GM18519 (cell line): ENCODE data around the gene UBA1.

ENCODE experiments used
- ATAC-seq: cut with Tn5 transposase; IDR thresholded peaks from one replicate; pipeline ENCODE4 v1.9.1; 2021; ENCODE audit warnings: mild to moderate bottlenecking, moderate library complexity; ENCODE audit not compliant: unreplicated experiment, low FRiP score

Gene UBA1

DNA sequence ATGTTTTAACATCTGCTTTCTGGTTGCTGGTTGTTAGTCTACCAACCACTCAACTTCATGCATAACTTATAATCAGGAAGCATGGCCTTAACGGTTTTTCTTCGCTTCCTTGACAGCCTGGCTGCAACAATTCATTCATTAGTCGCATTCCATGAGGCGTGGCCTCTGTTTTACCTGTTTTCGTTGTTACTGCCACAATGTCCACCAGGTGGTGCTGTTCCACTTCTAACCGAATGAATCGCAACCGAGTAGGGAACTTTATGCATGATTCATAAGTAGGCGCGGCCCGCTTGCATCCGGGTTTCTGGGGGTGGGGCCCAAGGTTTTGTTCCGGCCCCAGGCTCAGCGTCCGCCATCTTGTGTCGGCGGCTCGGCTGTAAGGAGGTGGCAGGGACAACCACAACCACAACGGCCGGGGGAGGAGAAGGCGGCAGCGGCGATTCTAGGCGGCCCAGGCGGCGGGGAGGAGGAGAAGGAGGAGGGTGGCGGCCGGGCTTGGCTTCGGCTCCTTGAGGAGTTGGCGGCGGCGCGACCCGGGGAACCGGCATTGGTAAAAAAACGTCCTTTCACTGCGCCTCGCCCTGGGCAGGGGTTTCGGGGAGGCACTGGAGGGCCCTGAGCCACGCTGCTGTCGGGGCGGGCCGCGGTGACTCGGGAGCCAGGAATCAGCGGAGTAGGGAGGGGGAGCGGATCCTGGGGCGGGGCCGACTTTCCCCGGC, at the start of gene UBA1:
UBA1 (plus strand) TSS at position 355 of the 719 bp plus-strand sequence. CDS start 4,974 bp downstream, outside the sequence.
- no peak for ATAC-seq

DNA sequence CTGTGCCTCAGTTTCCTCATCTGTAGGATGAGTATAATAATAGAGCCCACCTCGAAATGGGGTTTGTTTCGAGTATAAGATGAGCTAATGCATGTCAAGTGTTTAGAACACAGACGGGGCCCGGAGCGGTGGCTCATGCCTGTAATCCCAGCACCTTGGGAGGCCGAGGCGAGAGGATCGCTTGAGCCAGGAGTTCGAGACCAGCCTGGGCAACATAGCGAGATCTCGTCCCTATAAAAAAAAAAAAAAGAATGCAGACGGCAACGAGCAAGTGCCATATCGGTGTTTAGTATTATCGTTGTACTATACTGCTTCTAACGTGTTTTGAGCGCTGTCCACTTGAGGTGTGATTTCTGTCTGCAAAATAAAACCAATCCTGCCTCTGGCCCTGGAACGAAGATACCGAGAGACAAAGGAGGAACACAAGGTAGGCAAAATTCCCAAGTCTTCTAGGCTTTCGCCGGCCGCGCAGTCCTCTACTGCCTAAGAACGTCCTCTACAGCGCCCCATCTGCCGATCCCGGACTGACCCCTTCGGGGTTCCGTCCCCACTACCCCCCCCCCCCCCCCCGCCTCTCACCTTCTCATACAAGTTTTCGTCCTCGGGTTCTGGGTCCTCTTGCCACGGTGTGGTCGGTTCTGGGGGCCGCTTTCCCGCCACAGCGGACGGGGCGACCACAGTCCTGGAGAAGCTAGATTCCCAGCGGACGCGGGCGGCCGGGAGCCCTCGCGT, 49.6 kb upstream of the UBA1 start:
- ATAC-seq = peak; percentile 6

DNA sequence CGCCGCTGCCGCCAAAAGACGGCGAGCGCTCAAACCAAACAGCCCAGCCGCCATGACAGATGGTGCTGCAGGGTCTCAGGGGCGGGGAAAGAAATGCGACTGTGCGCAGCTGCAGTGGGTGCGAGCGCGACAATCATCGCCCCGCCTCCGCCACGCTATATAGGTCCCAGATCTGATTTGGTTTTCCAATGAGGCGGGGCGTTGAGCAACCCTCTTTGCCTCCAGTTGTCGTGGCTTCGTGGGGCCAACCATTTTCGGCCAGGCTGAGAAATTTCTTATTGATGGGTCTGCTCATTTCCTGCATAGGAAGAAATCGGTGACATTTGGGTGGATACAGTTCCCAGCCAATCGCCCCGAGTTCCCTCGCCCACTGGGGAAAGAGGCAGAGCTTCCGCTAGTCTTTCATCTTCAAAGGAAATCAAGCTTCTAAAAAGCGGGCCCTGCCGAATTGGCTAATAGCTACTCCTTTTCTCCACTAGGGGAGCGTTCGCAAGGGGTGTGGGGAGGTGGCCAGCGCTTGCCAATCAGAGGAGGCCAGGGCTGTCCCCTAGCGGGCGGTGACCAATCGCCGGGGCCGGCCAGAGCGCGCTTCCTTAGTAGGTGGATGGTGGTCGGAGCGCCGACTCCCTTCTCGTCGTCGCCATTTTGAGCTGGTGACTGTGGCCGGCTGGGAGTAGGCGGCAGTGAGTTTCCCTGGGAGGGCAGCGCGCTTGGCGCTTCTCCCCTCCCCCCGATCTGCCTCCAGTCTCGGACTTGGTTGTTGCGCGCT, 48.8 kb upstream of the UBA1 start, which contains the start of the genes NDUFB11 and RBM10:
NDUFB11 (minus strand) TSS at position 77 of the 769 bp plus-strand sequence; CDS start at position 54, 23 bp downstream.
RBM10 (plus strand) TSS at position 596 of the 769 bp plus-strand sequence. CDS start 2,261 bp downstream, outside the sequence.
- peak; percentile 83 for ATAC-seq

DNA sequence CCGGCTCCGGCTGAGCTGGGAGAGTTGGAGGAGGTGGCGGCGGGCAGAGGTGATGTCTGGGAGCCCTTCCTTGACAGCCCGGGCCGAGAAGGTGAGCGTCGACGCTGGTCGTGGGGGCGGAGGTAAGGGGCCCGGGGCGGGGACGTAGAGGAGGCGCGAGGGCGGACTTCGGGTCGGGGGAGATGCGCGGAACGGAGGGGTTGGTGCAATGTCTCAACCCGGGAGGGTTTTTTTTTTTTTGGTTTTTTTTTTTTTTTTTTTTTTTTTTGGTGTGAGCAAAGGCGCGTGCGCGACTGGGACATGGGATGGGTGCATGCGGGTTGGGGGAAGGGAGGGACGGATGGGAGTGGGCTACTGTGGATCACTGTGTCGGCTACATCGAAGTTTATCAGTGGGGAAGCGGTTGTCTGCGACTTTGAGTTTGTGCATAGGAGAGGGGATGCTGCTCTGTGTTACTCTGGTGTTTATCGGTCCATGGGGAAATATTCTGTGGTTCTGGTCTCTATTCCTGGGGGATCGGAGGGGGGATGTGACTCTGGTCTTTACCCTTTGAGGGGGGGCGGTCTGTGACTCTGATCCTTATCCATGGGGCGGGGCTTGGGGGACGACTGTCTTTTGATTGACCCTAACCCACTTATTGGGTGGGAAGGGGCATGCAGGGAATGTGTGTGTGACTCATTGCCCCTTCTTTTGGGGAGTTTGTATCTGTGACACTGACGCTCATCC, 48.1 kb upstream of the UBA1 start:
- ATAC-seq = no peak

DNA sequence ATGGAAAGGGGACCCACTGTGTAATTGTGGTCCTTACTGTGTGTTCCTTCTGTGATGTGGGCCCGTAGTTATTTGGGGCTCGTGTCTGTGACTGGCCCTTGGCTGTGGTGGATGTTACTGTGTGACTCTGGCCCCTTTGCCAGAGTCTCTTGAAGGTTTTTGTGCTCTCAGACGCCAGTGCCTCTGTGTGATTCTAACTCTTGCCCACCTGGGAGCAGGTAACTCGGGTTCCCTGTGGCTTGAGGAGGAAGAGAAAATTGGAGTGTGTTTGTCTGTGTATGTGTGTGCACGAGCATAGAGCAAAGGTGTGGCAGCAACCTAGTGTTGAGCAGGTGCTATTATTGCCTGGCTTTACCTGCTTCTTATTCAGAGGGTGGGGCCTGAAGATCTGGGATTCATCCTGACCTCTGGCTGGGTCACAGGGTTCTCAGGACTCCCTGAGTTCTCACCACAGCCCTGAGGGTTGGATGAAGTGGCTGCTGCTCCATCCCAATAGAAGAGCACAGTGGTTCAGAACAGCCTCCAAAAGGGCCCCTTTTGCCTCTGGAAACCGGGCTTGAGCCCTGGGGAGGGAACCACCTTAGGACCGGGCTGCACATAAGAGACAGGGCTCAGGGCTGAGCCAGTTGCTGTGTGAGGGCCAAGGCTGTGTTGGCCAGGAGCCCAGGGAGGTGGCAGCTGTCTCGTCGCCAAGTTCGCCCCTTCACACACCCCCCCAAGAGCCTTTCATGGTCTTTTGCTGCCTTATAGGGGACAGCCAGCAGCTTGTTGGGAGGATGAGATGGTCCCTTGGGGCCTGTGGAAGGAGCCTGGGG, 47.3 kb upstream of the UBA1 start:
- no peak for ATAC-seq

DNA sequence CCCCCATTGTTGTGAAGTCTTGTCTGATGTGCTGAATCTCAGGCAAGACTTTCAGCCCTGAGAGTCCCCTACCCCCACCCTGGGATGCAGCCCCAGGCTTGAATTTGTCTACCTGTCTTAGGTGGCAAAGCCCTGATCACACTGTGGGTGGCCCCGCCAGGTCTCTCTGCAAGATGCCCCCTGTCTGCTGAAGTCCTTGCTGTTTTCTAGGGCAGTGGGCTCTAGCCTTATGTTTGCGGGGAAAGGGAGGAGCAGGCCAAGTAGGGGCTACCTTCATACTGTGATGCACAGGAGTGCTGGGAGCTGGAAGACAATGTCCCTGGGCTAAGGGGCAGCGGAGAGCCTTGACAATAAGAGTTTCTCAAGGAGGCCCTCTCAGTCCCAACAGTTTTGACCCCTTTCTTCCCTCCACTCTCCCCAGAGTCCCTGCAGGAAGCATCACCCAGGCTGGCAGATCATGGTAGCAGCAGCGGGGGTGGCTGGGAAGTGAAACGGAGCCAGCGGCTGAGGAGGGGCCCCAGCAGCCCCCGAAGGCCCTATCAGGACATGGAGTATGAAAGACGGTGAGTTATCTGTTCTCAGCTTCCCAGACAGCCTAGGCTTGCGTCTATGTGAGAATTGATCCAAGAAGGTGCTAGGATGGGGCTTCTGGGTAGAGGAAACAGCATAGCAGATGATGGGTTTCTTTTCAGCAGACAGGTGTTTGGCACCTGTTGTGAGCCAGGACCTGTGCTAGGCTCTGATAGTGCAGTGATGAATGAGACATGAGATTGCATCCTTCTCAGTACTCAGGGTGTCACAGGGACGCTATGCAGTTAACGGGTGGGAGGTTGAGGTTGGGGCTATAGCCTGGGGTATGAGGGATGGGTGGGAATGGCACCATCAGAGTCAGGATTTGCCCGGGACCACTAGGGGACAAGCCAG, 46.4 kb upstream of the UBA1 start:
- ATAC-seq = no peak

DNA sequence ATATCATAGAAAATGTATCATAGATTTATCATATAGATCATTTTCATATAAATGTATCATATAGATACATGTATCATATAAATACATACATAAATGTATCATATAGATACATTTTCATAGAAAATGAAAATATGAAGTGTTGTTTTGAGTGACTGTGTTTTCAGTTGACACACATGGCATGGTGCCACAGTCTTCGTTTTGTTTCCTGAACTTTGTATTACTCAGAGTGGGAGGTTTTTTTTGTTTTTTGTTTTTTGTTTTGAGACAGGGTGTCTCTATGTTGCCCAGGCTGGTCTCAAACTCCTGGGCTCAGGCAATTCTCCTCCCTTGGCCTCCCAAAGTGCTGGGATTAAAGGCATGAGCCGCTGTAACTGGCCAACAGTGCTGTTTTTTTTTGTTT, 44.7 kb upstream of the UBA1 start:
- ATAC-seq = no peak

DNA sequence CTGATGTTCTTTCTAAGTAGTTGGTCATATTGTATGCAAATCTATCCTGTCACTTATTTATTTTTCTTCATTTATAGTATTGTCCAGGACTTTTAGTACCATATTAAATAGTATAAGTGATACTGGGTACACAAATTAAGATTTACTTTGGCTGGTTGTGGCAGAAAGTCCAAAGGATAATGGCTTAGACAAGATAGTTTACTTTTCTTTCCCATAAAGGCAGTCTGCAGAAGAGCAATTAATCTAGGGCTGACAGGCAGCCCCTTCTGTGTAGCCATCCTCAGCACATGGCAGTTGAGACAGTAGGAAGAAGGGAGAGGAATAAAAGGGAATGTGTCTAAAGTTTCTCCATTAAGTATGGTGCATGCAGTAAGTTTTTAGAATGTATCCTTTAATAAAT, 42.2 kb upstream of the UBA1 start:
- no peak for ATAC-seq

DNA sequence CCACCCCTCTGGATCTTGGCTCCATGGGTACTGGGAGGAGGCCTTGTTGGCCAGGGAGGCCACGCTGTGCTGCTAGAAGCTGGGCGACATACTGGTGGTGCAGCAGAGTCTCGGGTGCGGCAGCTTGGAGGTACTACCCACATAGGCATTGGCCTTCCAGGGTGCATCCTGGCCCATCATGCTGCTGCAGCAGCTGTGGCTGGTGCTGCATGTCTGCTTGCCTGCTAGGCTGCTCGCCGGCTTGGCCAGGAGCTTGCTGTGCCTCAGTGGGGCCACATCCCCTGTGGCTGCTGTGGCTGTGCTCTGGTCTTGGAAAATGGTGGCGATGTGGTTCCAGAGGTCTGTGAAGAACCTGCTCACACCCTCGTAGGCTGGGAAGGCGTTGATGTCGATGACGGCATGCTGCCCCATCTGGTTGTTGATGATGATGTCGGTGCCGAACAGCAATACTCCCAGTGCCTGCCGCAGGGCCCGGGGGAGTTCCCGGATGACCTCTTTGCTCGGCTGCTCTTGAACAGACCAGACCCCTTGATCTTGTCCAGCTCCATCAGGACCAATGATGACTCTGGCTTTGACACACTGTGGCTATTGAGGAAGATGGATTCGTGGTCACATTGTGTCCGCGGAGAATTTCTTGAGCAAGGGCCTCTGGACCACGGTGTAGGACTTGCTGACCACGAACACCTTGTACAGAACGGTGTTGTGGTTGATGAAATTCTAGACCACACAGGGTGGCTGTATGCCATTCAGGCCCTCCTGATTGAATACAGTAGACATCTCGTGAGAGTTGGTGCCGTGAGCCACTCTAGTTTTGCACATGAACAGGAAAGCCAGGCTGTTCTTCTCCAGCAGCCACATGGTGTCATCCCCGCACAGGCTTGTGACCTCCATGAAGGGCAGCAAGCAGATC, 36.8 kb upstream of the UBA1 start:
- no peak for ATAC-seq

DNA sequence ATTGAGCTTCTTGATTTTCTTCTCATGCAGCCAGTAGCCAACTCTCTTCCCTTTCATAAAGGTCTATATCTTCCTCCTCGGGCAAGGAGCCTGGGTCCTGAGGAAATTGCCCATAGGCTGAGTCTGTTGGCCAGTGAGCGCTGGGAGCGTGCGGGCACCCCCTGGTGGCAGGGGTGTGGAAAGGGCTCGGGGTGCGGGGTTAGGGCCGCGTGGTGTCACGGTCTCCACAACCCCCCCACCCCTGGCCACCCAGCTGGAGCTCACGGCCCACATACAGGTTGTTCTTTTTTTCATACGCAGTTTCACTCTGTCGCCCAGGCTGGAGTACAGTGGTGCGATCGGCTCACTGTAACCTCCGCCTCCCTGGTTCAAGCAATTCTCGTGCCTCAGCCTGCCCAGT, 35.5 kb upstream of the UBA1 start:
- no peak for ATAC-seq

DNA sequence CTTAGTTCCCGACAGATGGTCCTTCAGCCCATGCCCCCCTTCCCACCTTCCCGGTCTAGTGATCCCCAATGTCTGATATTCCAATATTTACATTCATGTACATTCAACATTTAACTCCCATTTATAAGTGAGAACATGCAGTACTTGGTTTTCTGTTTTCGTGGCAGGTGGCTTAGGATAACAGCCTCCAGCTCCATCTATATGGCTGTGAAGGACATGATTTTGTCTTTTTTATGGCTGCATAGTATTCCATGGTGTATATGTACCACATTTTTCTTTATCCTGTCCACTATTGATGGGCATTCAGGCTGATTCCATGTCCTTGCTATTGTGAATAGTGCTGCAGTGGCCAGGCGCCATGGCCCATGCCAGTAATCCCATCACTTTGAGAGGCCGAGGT, 34.8 kb upstream of the UBA1 start:
- no peak for ATAC-seq

DNA sequence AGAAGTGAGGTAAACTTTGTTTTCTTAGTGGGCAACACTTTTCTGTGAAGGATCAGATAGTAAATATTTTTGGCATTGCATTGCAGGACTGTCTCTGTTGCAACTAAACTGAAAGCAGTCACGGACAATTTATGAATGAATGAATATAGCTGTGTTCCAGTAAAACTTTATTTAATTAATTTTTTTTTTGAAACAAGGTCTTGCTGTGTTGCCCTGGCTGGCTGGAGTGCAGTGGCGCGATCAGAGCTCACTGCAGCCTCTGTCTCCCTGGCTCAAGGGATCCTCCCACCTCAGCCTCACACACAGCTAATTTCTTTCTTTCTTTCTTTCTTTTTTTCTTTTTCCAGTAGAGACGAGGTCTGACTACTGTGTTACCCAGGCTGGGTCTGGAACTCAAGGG, 32.8 kb upstream of the UBA1 start:
- ATAC-seq = no peak

DNA sequence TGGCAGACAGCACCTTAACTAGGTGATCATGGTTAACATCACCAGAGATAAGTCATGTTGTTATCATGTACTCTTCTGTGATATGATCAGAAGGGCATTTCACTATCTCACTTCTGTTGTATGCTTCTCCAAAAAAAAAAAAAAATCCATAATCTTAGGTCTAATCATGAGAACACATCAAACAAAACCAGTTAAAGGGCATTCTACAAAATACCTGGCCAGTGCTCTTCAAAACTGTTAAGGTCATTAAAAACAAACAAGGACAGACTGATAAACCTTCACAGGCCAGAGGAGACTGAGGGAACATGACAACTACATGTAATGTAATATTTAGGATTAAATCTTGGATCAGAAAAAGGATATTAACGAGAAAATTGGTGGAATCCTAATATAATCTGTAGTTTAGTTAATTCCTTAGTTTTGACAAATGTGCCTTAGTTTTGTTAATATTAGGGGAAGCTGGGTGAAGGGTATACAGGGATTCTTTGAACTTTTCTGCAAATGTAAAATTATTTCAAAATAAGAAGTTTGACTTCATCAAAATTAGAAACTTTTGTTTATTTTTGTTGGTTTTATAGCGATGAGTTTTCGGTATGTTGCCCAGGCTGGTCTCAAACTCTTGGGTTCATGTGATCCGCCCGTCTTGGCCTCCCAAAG, 30.6 kb upstream of the UBA1 start:
- ATAC-seq = no peak

DNA sequence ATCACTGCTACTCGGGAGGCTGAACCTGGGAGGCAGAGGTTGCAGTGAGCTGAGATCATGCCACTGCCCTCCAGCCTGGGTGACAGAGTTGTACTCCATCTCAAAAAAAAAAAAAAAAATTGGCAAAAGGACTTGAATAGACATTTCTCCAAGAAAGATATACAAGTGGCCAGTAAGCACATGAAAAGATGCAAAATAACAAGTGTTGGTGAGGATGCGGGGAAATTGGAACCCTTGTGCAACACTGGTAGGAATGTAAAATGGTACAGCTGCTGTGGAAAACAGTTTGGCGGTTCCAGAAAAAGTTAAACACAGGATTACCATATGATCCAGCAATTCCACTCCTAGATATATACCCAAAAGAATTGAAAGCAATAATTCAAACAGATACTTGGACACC, 29.2 kb upstream of the UBA1 start:
- no peak for ATAC-seq

DNA sequence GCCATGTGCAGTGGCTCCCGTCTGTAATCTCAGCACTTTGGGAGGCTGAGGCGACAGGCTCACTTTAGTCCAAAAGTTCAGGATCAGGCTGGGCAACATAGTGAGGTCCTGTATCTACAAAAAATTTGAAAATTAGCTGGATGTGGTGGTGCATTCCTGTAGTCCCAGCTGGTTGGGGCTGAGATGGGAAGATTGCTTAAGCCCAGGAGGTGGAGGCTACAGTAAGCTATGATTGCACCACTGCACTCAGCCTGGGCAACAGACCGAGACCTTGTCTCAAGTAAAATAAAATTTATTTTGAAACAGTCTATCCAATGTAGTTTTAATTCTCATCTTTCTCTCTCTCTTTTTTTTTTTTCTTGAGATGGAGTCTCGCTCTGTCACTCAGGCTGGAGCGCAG, 27.5 kb upstream of the UBA1 start:
- ATAC-seq = no peak

DNA sequence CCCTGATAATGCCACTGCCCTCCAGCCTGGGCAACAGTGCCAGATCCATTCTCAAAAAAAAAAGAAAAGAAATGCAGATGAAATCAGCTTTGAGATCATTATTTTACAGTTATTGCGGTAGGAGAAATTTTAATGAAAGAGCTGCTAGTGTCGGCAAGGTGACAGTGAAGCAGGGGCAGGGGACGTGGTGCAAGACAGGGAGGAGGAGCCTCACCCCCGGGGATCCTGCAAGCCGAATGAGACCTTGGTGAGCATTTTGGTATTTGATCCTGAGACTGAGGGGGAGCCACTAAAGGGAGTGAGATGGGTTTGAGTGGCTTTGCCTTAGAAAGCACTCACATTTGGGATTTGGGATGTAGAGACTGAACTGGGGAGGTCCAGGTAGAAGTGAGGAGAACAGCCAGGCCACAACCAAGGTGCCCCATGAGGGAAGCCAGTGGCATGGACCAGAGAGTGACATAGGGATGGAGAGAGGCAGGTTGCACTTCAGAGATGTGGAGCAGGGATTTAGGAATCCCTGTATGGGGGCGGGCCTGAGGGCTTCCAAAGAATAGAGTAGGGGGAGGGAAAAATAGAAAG, 25.0 kb upstream of the UBA1 start:
- ATAC-seq = no peak

DNA sequence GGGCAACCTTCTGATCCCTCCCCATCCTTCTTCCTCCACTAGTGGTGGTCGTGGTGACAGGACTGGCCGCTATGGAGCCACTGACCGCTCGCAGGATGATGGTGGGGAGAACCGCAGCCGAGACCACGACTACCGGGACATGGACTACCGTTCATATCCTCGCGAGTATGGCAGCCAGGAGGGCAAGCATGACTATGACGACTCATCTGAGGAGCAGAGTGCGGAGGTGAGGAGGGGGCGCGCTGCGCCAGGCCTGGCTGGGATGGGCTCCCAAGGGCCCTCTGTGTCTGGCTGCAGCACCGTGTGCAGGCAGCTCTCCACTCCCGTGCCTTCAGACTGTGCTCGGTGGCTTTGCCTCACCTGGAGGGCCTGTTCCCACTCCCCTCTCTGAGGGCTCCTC, 24.4 kb upstream of the UBA1 start:
- no peak for ATAC-seq
